SK-N-DZ (cell line): ENCODE results near the gene C1orf21.
"Not testable (repeated sequence)": the region's sequence is repeated elsewhere in the genome, so short reads cannot be mapped to it uniquely, and the experiment has no call there.

ENCODE experiments used
- DNase-seq: peaks from one replicate; pipeline ENCODE4 v3.0.0-alpha.2; 2015; ENCODE audit warnings: low spot score

C1orf21 gene

GRCh38 chr1:184597650-184598357 lies 211.0 kb downstream of the C1orf21 start:
- DNase-seq, result peak; percentile 4

- peak; percentile 62 for DNase-seq
These were observed 211.8 kb downstream of the C1orf21 start for GRCh38 chr1:184598403-184599193.

- DNase-seq, result no peak
These were observed 217.5 kb downstream of the C1orf21 start for GRCh38 chr1:184604152-184604900.

- no peak for DNase-seq
These were observed 219.1 kb downstream of the C1orf21 start for GRCh38 chr1:184605941-184606340.

- DNase-seq, result no peak
These were observed 220.0 kb downstream of the C1orf21 start for GRCh38 chr1:184606786-184607185.

GRCh38 chr1:184608581-184608980 lies 221.8 kb downstream of the C1orf21 start:
- DNase-seq, result no peak

- no peak for DNase-seq
These were observed 222.2 kb downstream of the C1orf21 start for GRCh38 chr1:184608990-184609389.

- peak; percentile 23 for DNase-seq
These were observed 224.2 kb downstream of the C1orf21 start for GRCh38 chr1:184610876-184611595.

- DNase-seq, result not testable (repeated sequence)
These were observed 225.4 kb downstream of the C1orf21 start for GRCh38 chr1:184612229-184612628.

- no peak for DNase-seq
These were observed 227.8 kb downstream of the C1orf21 start for GRCh38 chr1:184614667-184615066.

GRCh38 chr1:184615301-184615700 lies 228.5 kb downstream of the C1orf21 start:
- DNase-seq, result no peak

- no peak for DNase-seq
These were observed 229.7 kb downstream of the C1orf21 start for GRCh38 chr1:184616504-184616903.

GRCh38 chr1:184617433-184618029 lies 230.7 kb downstream of the C1orf21 start:
- no peak for DNase-seq

GRCh38 chr1:184618851-184619250 lies 232.0 kb downstream of the C1orf21 start:
- DNase-seq, result no peak

- no peak for DNase-seq
These were observed 233.6 kb downstream of the C1orf21 start for GRCh38 chr1:184620469-184620868.

- DNase-seq, result no peak
These were observed 234.4 kb downstream of the C1orf21 start for GRCh38 chr1:184621260-184621659.

GRCh38 chr1:184622136-184622823 lies 235.5 kb downstream of the C1orf21 start:
- DNase-seq, result peak; percentile 6

- no peak for DNase-seq
These were observed 236.6 kb downstream of the C1orf21 start for GRCh38 chr1:184623404-184623803.

GRCh38 chr1:184624051-184624450 lies 237.2 kb downstream of the C1orf21 start:
- no peak for DNase-seq

- DNase-seq, result no peak
These were observed 237.8 kb downstream of the C1orf21 start for GRCh38 chr1:184624626-184625025.

GRCh38 chr1:184625271-184625670 lies 238.4 kb downstream of the C1orf21 start:
- DNase-seq, result no peak
